Measurements from ENCODE around the gene HES4. TPM values are rescaled to one million over a fixed set of nuclear protein-coding genes. Genes with fewer than 3 reads are reported as not detected.

The HES4 gene
- total RNA-seq, 1 experiment from 2014 or later = 18.5 TPM

- Histone ChIP-seq H3K4me1 (ENCODE audit: insufficient read depth, low read length, poor library complexity, severe bottlenecking) (peaks cover 4% of the 10 kb centered on the region), H3K27ac (ENCODE audit: low read depth, low read length, poor library complexity, severe bottlenecking) (no peak overlapping the region), H3K4me3 (ENCODE audit: low read depth, low read length, poor library complexity, severe bottlenecking) (no peak overlapping the region), H3K9me3 (ENCODE audit: low read depth, low read length, poor library complexity, severe bottlenecking) (no peaks in the 10 kb centered on the region), H3K36me3 (ENCODE audit: insufficient read depth, low read length, poor library complexity, severe bottlenecking) (peaks cover 21% of the 10 kb centered on the region), H3K27me3 (replicated peaks; ENCODE audit: insufficient read depth, low read depth, low read length, poor library complexity) (no peaks in the 10 kb centered on the region)
- no peak for DNase-seq (ENCODE audit: low spot score)
- intact Hi-C loops (cut with micrococcal nuclease; ENCODE audit: unreplicated experiment) = no loop called here
- TF ChIP-seq EZH2 (IDR thresholded peaks at IDR 0.05; ENCODE audit: borderline replicate concordance, low read depth, low read length, poor library complexity, severe bottlenecking) = no peak
- TF ChIP-seq, protein P1, sequence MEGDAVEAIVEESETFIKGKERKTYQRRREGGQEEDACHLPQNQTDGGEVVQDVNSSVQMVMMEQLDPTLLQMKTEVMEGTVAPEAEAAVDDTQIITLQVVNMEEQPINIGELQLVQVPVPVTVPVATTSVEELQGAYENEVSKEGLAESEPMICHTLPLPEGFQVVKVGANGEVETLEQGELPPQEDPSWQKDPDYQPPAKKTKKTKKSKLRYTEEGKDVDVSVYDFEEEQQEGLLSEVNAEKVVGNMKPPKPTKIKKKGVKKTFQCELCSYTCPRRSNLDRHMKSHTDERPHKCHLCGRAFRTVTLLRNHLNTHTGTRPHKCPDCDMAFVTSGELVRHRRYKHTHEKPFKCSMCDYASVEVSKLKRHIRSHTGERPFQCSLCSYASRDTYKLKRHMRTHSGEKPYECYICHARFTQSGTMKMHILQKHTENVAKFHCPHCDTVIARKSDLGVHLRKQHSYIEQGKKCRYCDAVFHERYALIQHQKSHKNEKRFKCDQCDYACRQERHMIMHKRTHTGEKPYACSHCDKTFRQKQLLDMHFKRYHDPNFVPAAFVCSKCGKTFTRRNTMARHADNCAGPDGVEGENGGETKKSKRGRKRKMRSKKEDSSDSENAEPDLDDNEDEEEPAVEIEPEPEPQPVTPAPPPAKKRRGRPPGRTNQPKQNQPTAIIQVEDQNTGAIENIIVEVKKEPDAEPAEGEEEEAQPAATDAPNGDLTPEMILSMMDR (conservative IDR thresholded peaks at IDR 0.05; ENCODE audit: low read depth, low read length) = no peak
- CTCF ChIA-PET = no interaction called here
- POLR2A ChIA-PET (ENCODE audit: low non-redundant PET) = no interaction called here
- BruUV-seq (replicated peaks) = no TSS peak
These were observed 45.2 kb upstream of the HES4 start for GRCh38 chr1:1045129-1045528.

DNA sequence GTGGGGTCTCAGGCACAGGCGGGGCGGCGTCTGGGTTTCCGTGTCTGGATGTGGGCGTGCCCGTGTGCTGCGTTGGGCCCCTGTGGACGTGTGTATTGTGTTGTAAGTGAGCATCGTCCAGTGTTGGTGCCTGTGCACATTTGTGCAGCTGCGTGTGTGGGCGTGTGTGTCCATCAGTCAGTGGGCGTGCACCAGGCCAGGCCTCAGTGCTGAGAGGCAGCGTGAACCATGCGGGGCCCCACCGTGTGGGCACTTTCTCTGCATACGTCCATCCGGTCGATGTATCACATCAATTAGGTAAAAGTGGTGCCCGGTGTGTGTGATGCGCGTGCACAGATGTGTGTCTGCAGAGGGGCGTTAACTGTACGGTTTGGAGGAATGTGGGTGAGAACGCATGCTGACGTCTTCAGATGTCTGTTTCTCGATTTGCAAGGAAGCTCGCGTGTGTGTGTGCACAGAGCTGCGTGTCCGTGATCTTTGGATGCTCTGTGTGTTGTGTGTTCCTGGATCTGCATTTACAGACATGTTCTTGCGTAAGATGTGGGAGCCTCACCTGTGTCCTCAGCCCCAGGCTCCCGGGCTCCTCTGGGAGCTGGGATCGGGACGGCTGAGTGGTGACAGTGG lies 44.7 kb upstream of the HES4 start:
- TF ChIP-seq EZH2 (IDR thresholded peaks at IDR 0.05; ENCODE audit: borderline replicate concordance, low read depth, low read length, poor library complexity, severe bottlenecking) = no peak
- TF ChIP-seq, protein P1 (conservative IDR thresholded peaks at IDR 0.05; ENCODE audit: low read depth, low read length) = no peak
- POLR2A ChIA-PET (ENCODE audit: low non-redundant PET) = no interaction called here
- CTCF ChIA-PET = no interaction called here
- no peak for DNase-seq (ENCODE audit: low spot score)
- no peaks in the 10 kb centered on the region for H3K9me3 ChIP-seq (ENCODE audit: low read depth, low read length, poor library complexity, severe bottlenecking)
- intact Hi-C loops (cut with micrococcal nuclease; ENCODE audit: unreplicated experiment) = no loop called here
- no peak overlapping the region for H3K4me3 ChIP-seq (ENCODE audit: low read depth, low read length, poor library complexity, severe bottlenecking)
- H3K4me1 ChIP-seq (ENCODE audit: insufficient read depth, low read length, poor library complexity, severe bottlenecking) = peaks cover 10% of the 10 kb centered on the region
- no peak overlapping the region for H3K27ac ChIP-seq (ENCODE audit: low read depth, low read length, poor library complexity, severe bottlenecking)
- BruUV-seq (replicated peaks) = no TSS peak
- H3K27me3 ChIP-seq (replicated peaks; ENCODE audit: insufficient read depth, low read depth, low read length, poor library complexity) = no peaks in the 10 kb centered on the region
- peaks cover 21% of the 10 kb centered on the region for H3K36me3 ChIP-seq (ENCODE audit: insufficient read depth, low read length, poor library complexity, severe bottlenecking)

GRCh38 chr1:1043921-1044320 lies 44.0 kb upstream of the HES4 start:
- Histone ChIP-seq H3K36me3 (ENCODE audit: insufficient read depth, low read length, poor library complexity, severe bottlenecking) (peaks cover 21% of the 10 kb centered on the region), H3K4me1 (ENCODE audit: insufficient read depth, low read length, poor library complexity, severe bottlenecking) (peaks cover 16% of the 10 kb centered on the region)
- POLR2A ChIA-PET (ENCODE audit: low non-redundant PET) = no interaction called here

More at GRCh38 chr1:1043921-1044320, 44.0 kb upstream of the HES4 start:
- Histone ChIP-seq H3K4me3 (ENCODE audit: low read depth, low read length, poor library complexity, severe bottlenecking) (no peak overlapping the region), H3K9me3 (ENCODE audit: low read depth, low read length, poor library complexity, severe bottlenecking) (no peaks in the 10 kb centered on the region), H3K27me3 (replicated peaks; ENCODE audit: insufficient read depth, low read depth, low read length, poor library complexity) (no peaks in the 10 kb centered on the region), H3K27ac (ENCODE audit: low read depth, low read length, poor library complexity, severe bottlenecking) (no peak overlapping the region)
- TF ChIP-seq, protein P1 (conservative IDR thresholded peaks at IDR 0.05; ENCODE audit: low read depth, low read length) = no peak
- no peak for TF ChIP-seq EZH2 (IDR thresholded peaks at IDR 0.05; ENCODE audit: borderline replicate concordance, low read depth, low read length, poor library complexity, severe bottlenecking)
- DNase-seq (ENCODE audit: low spot score) = no peak
- intact Hi-C loops (cut with micrococcal nuclease; ENCODE audit: unreplicated experiment) = no loop called here
- BruUV-seq (replicated peaks) = no TSS peak
- CTCF ChIA-PET = no interaction called here

All from A673 (cell line).